Measurements from ENCODE around the gene SIRT5.

GRCh38 chr6:13661647-13662046 is 87.2 kb downstream of the SIRT5 start:
- TF ChIP-seq, protein P1, sequence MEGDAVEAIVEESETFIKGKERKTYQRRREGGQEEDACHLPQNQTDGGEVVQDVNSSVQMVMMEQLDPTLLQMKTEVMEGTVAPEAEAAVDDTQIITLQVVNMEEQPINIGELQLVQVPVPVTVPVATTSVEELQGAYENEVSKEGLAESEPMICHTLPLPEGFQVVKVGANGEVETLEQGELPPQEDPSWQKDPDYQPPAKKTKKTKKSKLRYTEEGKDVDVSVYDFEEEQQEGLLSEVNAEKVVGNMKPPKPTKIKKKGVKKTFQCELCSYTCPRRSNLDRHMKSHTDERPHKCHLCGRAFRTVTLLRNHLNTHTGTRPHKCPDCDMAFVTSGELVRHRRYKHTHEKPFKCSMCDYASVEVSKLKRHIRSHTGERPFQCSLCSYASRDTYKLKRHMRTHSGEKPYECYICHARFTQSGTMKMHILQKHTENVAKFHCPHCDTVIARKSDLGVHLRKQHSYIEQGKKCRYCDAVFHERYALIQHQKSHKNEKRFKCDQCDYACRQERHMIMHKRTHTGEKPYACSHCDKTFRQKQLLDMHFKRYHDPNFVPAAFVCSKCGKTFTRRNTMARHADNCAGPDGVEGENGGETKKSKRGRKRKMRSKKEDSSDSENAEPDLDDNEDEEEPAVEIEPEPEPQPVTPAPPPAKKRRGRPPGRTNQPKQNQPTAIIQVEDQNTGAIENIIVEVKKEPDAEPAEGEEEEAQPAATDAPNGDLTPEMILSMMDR (conservative IDR thresholded peaks at IDR 0.05; ENCODE audit: low read depth, low read length) = no peak
- TF ChIP-seq EZH2 (IDR thresholded peaks at IDR 0.05; ENCODE audit: low read length, unreplicated experiment) = no peak
- no peak for TF ChIP-seq EZH2phosphoT487 (IDR thresholded peaks at IDR 0.05; ENCODE audit: borderline replicate concordance, low read length)

All from PC-3 (cell line).